ENCODE data around the gene SLC12A9.

The SLC12A9 gene

GRCh38 chr7:100886142-100886935 lies 33.8 kb downstream of the SLC12A9 start:
- DNase-seq, result no peak

GRCh38 chr7:100886936-100887515 lies 34.5 kb downstream of the SLC12A9 start:
- DNase-seq, result no peak

- DNase-seq, result no peak
Observed at GRCh38 chr7:100887516-100888290, 35.2 kb downstream of the SLC12A9 start.

GRCh38 chr7:100888291-100888987 lies 35.9 kb downstream of the SLC12A9 start:
- DNase-seq, result no peak

- DNase-seq, result no peak
Observed at GRCh38 chr7:100888988-100889750, 36.7 kb downstream of the SLC12A9 start, which contains the start of gene UFSP1. Gene UFSP1 (minus strand): TSS chr7:100889715. CDS start chr7:100889271, 444 bp downstream.

GRCh38 chr7:100890653-100891567 lies 38.4 kb downstream of the SLC12A9 start:
- DNase-seq, result no peak

- DNase-seq, result no peak
Observed at GRCh38 chr7:100891568-100892247, 39.2 kb downstream of the SLC12A9 start.

GRCh38 chr7:100892364-100893317 lies 40.1 kb downstream of the SLC12A9 start:
- no peak for DNase-seq

GRCh38 chr7:100893318-100893895 lies 40.9 kb downstream of the SLC12A9 start:
- no peak for DNase-seq

GRCh38 chr7:100893910-100894721 lies 41.6 kb downstream of the SLC12A9 start:
- DNase-seq, result no peak

GRCh38 chr7:100894860-100895700 lies 42.6 kb downstream of the SLC12A9 start:
- DNase-seq, result no peak

GRCh38 chr7:100895701-100895955 lies 43.1 kb downstream of the SLC12A9 start, which contains the start of gene ACHE:
Gene ACHE (minus strand): TSS chr7:100895888. CDS start chr7:100894232, 1,656 bp downstream.
- no peak for DNase-seq

GRCh38 chr7:100895956-100896731 lies 43.6 kb downstream of the SLC12A9 start:
- no peak for DNase-seq

- no peak for DNase-seq
Observed at GRCh38 chr7:100896732-100897608, 44.5 kb downstream of the SLC12A9 start.

- no peak for DNase-seq
Observed at GRCh38 chr7:100897772-100898454, 45.4 kb downstream of the SLC12A9 start.

All from NCI-H774 (cell line).